ENCODE results near the gene DYNC1I2.

Gene DYNC1I2

DNA sequence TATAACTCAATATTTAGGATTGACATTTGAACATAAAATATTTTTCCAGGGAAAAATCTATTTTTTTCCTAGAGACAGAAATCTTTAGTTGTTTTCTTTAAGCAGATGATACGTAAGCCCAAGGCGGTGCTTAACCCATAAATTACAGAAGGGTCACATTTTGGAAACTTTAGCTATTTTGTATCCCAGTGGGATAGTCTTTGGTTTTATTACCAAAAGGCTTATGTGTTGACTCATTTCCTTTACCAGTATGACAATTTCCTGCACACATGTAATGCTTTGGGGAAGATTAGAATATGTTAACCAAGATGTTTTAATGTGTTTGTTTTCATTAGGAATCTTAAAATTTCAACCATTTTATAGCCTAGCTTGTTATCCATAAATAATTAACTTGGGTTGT is 24.8 kb downstream of the DYNC1I2 start:
- peak; percentile 34 to 80 (median 58) for DNase-seq

GRCh38 chr2:171718720-171719119 is 31.5 kb downstream of the DYNC1I2 start:
- H3K4me3 ChIP-seq (ENCODE audit: control insufficient read depth in 1 of 7, extremely low read depth in 1 of 7, insufficient read depth in 4 of 7, low read depth in 2 of 7, low read length in 6 of 7): no peak overlapping the region
- H3K4me1 ChIP-seq (ENCODE audit: control extremely low read depth in 1 of 4, control insufficient read depth in 4 of 4, insufficient read depth in 4 of 4, low read length in 3 of 4): no peaks in the 10 kb centered on the region
- CTCF ChIA-PET: interaction anchor here (0.6 to 0.9 kb wide), 2 partner anchors 16 to 145 kb away, joined by 3 read pairs; no protein-coding TSS in a partner anchor
- H3K36me3 ChIP-seq (ENCODE audit: control insufficient read depth in 4 of 4, insufficient read depth in 4 of 4, low read length in 3 of 4): peaks cover 5 to 36% (median 14%) of the 10 kb centered on the region in 4 experiments
- no peak for DNase-seq
- no peaks in the 10 kb centered on the region for H3K27me3 ChIP-seq (replicated peaks in 2 of 5; ENCODE audit: control insufficient read depth in 4 of 5, insufficient read depth in 5 of 5, low read length in 4 of 5)
- POLR2A ChIA-PET: no interaction called here
- H3K27ac ChIP-seq (ENCODE audit: insufficient read depth in 1 of 2, low read depth in 1 of 2, low read length in 2 of 2, poor library complexity in 1 of 2, severe bottlenecking in 2 of 2): no peak overlapping the region
- H3K9me3 ChIP-seq (ENCODE audit: control extremely low read depth in 1 of 5, control insufficient read depth in 4 of 5, insufficient read depth in 2 of 5, low read depth in 1 of 5, low read length in 4 of 5): no peaks in the 10 kb centered on the region
- 92% methylated on average over 4 of the region's 4 CpGs for WGBS (ENCODE audit: insufficient coverage)

More for the DNA sequence above, 24.8 kb downstream of the DYNC1I2 start:
- peaks cover 4 to 10% (median 8%) of the 10 kb centered on the region in 4 experiments for H3K36me3 ChIP-seq (ENCODE audit: control insufficient read depth in 4 of 4, insufficient read depth in 4 of 4, low read length in 3 of 4)
- ChIA-PET CTCF (interaction anchor here (1.6 kb wide), 1 partner anchor 10 kb away, joined by 4 read pairs; no protein-coding TSS in a partner anchor), POLR2A (no interaction called here)
- no peaks in the 10 kb centered on the region for H3K9me3 ChIP-seq (ENCODE audit: control extremely low read depth in 1 of 5, control insufficient read depth in 4 of 5, insufficient read depth in 2 of 5, low read depth in 1 of 5, low read length in 4 of 5)
- WGBS (ENCODE audit: insufficient coverage): 60% methylated on average over 2 of the region's 2 CpGs
- H3K27me3 ChIP-seq (replicated peaks in 2 of 5; ENCODE audit: control insufficient read depth in 4 of 5, insufficient read depth in 5 of 5, low read length in 4 of 5): no peaks in the 10 kb centered on the region
- no peak overlapping the region for H3K4me3 ChIP-seq (ENCODE audit: control insufficient read depth in 1 of 7, extremely low read depth in 1 of 7, insufficient read depth in 4 of 7, low read depth in 2 of 7, low read length in 6 of 7)
- peak overlapping the region in 1 of 2 experiments; percentile 66 for H3K27ac ChIP-seq (ENCODE audit: insufficient read depth in 1 of 2, low read depth in 1 of 2, low read length in 2 of 2, poor library complexity in 1 of 2, severe bottlenecking in 2 of 2)
- peaks cover 0 to 10% (median 7%) of the 10 kb centered on the region in 4 experiments for H3K4me1 ChIP-seq (ENCODE audit: control extremely low read depth in 1 of 4, control insufficient read depth in 4 of 4, insufficient read depth in 4 of 4, low read length in 3 of 4)

DNA sequence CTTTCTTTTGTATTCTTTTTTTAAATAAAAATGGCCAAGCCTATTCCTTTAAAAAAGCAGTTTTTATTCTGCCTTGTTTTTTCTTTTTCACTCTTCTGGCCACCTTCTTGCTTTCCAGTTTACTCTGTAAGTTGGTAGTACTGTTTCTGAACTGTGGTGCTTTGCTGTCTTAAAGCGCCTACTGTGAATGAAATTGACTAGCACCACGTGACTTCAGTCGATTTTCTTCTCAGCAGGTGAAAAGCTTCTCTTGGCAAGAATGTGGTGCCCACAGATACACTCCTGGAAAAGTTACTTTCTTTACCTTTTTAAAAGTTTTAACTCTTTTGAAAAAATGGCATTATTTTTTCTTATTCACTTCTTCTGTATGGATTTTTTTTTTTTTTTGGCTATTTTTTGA is 32.4 kb downstream of the DYNC1I2 start:
- POLR2A ChIA-PET: no interaction called here
- Histone ChIP-seq H3K27ac (ENCODE audit: insufficient read depth in 1 of 2, low read depth in 1 of 2, low read length in 2 of 2, poor library complexity in 1 of 2, severe bottlenecking in 2 of 2) (no peak overlapping the region), H3K27me3 (replicated peaks in 2 of 5; ENCODE audit: control insufficient read depth in 4 of 5, insufficient read depth in 5 of 5, low read length in 4 of 5) (no peaks in the 10 kb centered on the region), H3K36me3 (ENCODE audit: control insufficient read depth in 4 of 4, insufficient read depth in 4 of 4, low read length in 3 of 4) (peaks cover 9 to 40% (median 18%) of the 10 kb centered on the region in 4 experiments), H3K4me3 (ENCODE audit: control insufficient read depth in 1 of 7, extremely low read depth in 1 of 7, insufficient read depth in 4 of 7, low read depth in 2 of 7, low read length in 6 of 7) (no peak overlapping the region), H3K9me3 (ENCODE audit: control extremely low read depth in 1 of 5, control insufficient read depth in 4 of 5, insufficient read depth in 2 of 5, low read depth in 1 of 5, low read length in 4 of 5) (no peaks in the 10 kb centered on the region), H3K4me1 (ENCODE audit: control extremely low read depth in 1 of 4, control insufficient read depth in 4 of 4, insufficient read depth in 4 of 4, low read length in 3 of 4) (no peaks in the 10 kb centered on the region)
- no peak for DNase-seq
- 100% methylated on average over 3 of the region's 3 CpGs for WGBS (ENCODE audit: insufficient coverage)
- CTCF ChIA-PET: interaction anchor here (0.6 to 0.9 kb wide), 2 partner anchors 17 to 836 kb away, joined by 3 read pairs; no protein-coding TSS in a partner anchor

GRCh38 chr2:171723716-171724683 is 36.7 kb downstream of the DYNC1I2 start:
- peak in 2 of 3 donors; percentile 3 to 6 for DNase-seq
- Histone ChIP-seq H3K4me3 (ENCODE audit: control insufficient read depth in 1 of 7, extremely low read depth in 1 of 7, insufficient read depth in 4 of 7, low read depth in 2 of 7, low read length in 6 of 7) (no peak overlapping the region), H3K9me3 (ENCODE audit: control extremely low read depth in 1 of 5, control insufficient read depth in 4 of 5, insufficient read depth in 2 of 5, low read depth in 1 of 5, low read length in 4 of 5) (no peaks in the 10 kb centered on the region), H3K27me3 (replicated peaks in 2 of 5; ENCODE audit: control insufficient read depth in 4 of 5, insufficient read depth in 5 of 5, low read length in 4 of 5) (no peaks in the 10 kb centered on the region), H3K36me3 (ENCODE audit: control insufficient read depth in 4 of 4, insufficient read depth in 4 of 4, low read length in 3 of 4) (peaks cover 13 to 58% (median 18%) of the 10 kb centered on the region in 4 experiments), H3K27ac (ENCODE audit: insufficient read depth in 1 of 2, low read depth in 1 of 2, low read length in 2 of 2, poor library complexity in 1 of 2, severe bottlenecking in 2 of 2) (no peak overlapping the region), H3K4me1 (ENCODE audit: control extremely low read depth in 1 of 4, control insufficient read depth in 4 of 4, insufficient read depth in 4 of 4, low read length in 3 of 4) (no peaks in the 10 kb centered on the region)
- CTCF ChIA-PET: interaction anchor here (1.3 to 2.1 kb wide), 3 partner anchors 12 to 24 kb away, joined by 3 to 5 read pairs (median 4); no protein-coding TSS in a partner anchor
- 96% methylated on average over 6 of the region's 12 CpGs for WGBS (ENCODE audit: insufficient coverage)
- POLR2A ChIA-PET: no interaction called here

- no peak overlapping the region for H3K27ac ChIP-seq (ENCODE audit: insufficient read depth in 1 of 2, low read depth in 1 of 2, low read length in 2 of 2, poor library complexity in 1 of 2, severe bottlenecking in 2 of 2)
- CTCF ChIA-PET: no interaction called here
- no peaks in the 10 kb centered on the region for H3K4me1 ChIP-seq (ENCODE audit: control extremely low read depth in 1 of 4, control insufficient read depth in 4 of 4, insufficient read depth in 4 of 4, low read length in 3 of 4)
- no peaks in the 10 kb centered on the region for H3K9me3 ChIP-seq (ENCODE audit: control extremely low read depth in 1 of 5, control insufficient read depth in 4 of 5, insufficient read depth in 2 of 5, low read depth in 1 of 5, low read length in 4 of 5)
- no peak overlapping the region for H3K4me3 ChIP-seq (ENCODE audit: control insufficient read depth in 1 of 7, extremely low read depth in 1 of 7, insufficient read depth in 4 of 7, low read depth in 2 of 7, low read length in 6 of 7)
- no CpG with 5 or more reads among the region's 1 CpG for WGBS (ENCODE audit: insufficient coverage)
- POLR2A ChIA-PET: no interaction called here
- no peak for DNase-seq
- H3K27me3 ChIP-seq (replicated peaks in 2 of 5; ENCODE audit: control insufficient read depth in 4 of 5, insufficient read depth in 5 of 5, low read length in 4 of 5): no peaks in the 10 kb centered on the region
- H3K36me3 ChIP-seq (ENCODE audit: control insufficient read depth in 4 of 4, insufficient read depth in 4 of 4, low read length in 3 of 4): peaks cover 22 to 66% (median 30%) of the 10 kb centered on the region in 4 experiments
These were observed 39.7 kb downstream of the DYNC1I2 start for GRCh38 chr2:171726847-171727450.

DNA sequence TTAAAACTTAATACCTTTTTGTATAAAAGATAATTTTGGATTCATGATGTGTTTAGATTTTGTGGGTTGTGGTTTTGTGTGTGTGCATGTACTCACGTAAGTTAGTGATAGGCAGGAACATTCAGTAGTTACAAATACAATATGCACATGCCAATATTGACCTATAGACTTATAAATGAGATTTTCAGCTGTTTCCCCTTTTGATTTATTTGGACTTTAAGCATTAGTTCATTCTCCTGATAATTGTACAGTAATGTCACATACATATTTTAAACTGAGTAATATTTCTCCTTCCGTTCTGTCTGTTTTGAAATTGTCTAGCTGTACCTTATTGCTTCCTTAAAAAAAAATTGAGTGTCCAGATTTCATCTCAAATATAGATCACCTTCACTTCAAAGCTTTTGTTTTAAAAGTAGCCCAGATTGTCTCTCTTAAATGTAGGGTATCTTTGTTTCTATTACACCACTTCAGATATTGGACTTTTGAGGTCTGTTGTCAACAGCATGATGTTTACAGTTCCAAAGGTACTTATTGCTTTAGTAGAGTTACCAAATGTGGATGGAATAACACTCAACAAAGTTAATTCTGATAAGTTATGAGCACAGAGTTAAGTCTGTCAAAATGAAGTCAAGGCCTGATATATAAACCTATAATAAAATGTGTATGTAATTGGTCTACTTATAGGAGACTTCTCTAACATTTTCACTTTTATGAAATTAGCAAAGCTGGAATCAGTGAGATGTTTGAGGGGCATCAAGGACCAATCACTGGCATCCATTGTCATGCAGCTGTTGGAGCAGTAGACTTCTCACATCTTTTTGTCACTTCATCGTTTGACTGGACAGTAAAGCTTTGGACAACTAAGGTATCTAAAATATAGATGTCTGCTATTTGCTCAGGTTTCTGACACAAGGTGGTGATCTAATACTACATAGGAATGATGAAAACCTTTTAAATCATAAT is 42.0 kb downstream of the DYNC1I2 start:
- Histone ChIP-seq H3K27me3 (replicated peaks in 2 of 5; ENCODE audit: control insufficient read depth in 4 of 5, insufficient read depth in 5 of 5, low read length in 4 of 5) (no peaks in the 10 kb centered on the region), H3K4me1 (ENCODE audit: control extremely low read depth in 1 of 4, control insufficient read depth in 4 of 4, insufficient read depth in 4 of 4, low read length in 3 of 4) (no peaks in the 10 kb centered on the region), H3K9me3 (ENCODE audit: control extremely low read depth in 1 of 5, control insufficient read depth in 4 of 5, insufficient read depth in 2 of 5, low read depth in 1 of 5, low read length in 4 of 5) (no peaks in the 10 kb centered on the region), H3K27ac (ENCODE audit: insufficient read depth in 1 of 2, low read depth in 1 of 2, low read length in 2 of 2, poor library complexity in 1 of 2, severe bottlenecking in 2 of 2) (no peak overlapping the region), H3K4me3 (ENCODE audit: control insufficient read depth in 1 of 7, extremely low read depth in 1 of 7, insufficient read depth in 4 of 7, low read depth in 2 of 7, low read length in 6 of 7) (no peak overlapping the region), H3K36me3 (ENCODE audit: control insufficient read depth in 4 of 4, insufficient read depth in 4 of 4, low read length in 3 of 4) (peaks cover 23 to 72% (median 35%) of the 10 kb centered on the region in 4 experiments)
- WGBS (ENCODE audit: insufficient coverage): 100% methylated on average over 1 of the region's 3 CpGs
- CTCF ChIA-PET: no interaction called here
- POLR2A ChIA-PET: no interaction called here
- no peak for DNase-seq
